IPS-18c (cell line): ENCODE results near the gene VWA1.
"Not testable (repeated sequence)": the region's sequence is repeated elsewhere in the genome, so short reads cannot be mapped to it uniquely, and the experiment has no call there.

Experiments used
- H3K4me3 ChIP-seq: 2 replicates; pipeline ENCODE4 v1.7.0; 2013; ENCODE audit warnings: low read depth, mild to moderate bottlenecking, low read length, moderate library complexity; ENCODE audit not compliant: insufficient read depth
- H3K9me3 ChIP-seq: one replicate; pipeline ENCODE4 v1.6.1; 2013; ENCODE audit warnings: mild to moderate bottlenecking, low read length, moderate library complexity; ENCODE audit not compliant: control insufficient read depth, insufficient read depth

Gene VWA1

DNA sequence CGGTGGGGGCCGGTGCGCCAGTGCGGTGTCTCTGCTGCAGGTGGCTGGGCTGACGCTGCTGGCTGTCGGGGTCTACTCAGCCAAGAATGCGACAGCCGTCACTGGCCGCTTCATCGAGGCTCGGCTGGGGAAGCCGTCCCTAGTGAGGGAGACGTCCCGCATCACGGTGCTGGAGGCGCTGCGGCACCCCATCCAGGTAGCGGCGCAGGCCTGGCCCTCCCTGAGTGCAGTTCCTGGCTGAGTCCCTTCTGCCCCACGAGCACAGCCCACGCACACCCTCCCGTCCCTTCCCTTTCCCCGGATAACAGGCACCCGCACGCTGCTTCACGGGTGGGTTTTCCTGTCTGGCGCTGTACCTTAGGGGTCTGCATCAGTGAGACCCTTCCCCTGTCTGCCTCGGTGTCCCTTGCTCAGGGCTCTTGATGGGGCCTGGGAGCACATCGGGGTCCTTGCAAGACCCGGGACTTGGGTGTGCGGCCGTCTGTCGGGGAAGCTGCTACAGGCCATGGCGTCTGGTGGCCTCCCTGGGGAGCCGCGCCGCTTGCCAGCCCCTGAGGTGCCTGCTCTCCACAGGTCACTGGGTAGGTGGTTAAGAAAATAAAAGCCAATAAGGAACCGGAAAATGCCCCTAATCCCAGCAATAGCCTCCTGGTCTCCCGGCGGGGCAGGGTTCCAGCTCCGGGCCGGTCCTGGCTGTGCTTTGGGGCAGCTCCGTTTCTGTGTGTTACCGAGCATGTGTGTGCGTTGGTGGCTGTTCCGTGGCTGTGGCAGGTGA lies 49.7 kb downstream of the VWA1 start:
- not testable (repeated sequence) for H3K4me3 ChIP-seq, H3K9me3 ChIP-seq

DNA sequence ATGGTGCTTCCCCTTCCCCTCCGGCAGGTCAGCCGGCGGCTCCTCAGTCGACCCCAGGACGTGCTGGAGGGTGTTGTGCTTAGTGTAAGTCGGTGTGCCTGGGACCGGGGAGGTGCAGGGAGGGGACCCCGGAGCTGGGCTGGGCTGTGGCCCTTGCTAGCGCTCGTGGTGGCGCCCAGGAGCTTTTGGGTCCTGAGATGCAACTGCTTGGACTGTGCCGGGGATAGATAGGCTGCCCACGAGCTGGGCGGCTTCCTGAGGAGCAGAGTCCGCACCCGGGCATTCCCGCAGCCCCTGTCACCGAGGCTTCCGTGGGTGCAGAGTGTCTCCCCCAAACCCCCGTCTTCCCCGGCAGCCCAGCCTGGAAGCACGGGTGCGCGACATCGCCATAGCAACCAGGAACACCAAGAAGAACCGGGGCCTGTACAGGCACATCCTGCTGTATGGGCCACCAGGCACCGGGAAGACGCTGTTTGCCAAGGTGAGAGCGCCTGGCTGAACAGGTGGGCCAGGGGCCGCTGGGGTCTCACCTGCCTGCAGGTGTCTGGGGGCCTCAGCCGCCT lies 50.3 kb downstream of the VWA1 start:
- not testable (repeated sequence) for H3K4me3 ChIP-seq

GRCh38 chr1:1487701-1488100 lies 52.2 kb downstream of the VWA1 start:
- Histone ChIP-seq H3K9me3 (peaks cover 3% of the 10 kb centered on the region), H3K4me3 (no peak overlapping the region)

More for the DNA sequence above, 50.3 kb downstream of the VWA1 start:
- H3K9me3 ChIP-seq = not testable (repeated sequence)

- H3K9me3 ChIP-seq = peaks cover 3% of the 10 kb centered on the region
- no peak overlapping the region for H3K4me3 ChIP-seq
Measured at GRCh38 chr1:1489231-1489630, 53.7 kb downstream of the VWA1 start.

GRCh38 chr1:1489861-1490260 lies 54.4 kb downstream of the VWA1 start:
- H3K4me3 ChIP-seq = no peak overlapping the region

GRCh38 chr1:1490633-1491230 lies 55.2 kb downstream of the VWA1 start:
- peaks cover 3% of the 10 kb centered on the region for H3K9me3 ChIP-seq
- H3K4me3 ChIP-seq = no peak overlapping the region

More at GRCh38 chr1:1489861-1490260, 54.4 kb downstream of the VWA1 start:
- peaks cover 3% of the 10 kb centered on the region for H3K9me3 ChIP-seq

- peaks cover 3% of the 10 kb centered on the region for H3K9me3 ChIP-seq
- no peak overlapping the region for H3K4me3 ChIP-seq
Measured at GRCh38 chr1:1491601-1492000, 56.1 kb downstream of the VWA1 start.
